Fibroblast of lung (primary cell): Measurements from ENCODE around the gene EHMT1. TPM values are rescaled to one million over a fixed set of nuclear protein-coding genes. Genes with fewer than 3 reads are reported as not detected.

Experiments
- DNase-seq, 2 donors: peaks; one replicate each; pipeline versions ENCODE4 v3.0.0 to v3.0.0-alpha.2; 2010; ENCODE audit warnings: low read depth in 2 of 2
- H2AFZ ChIP-seq: 2 replicates; pipeline ENCODE4 v1.5.1; 2012; ENCODE audit warnings: low read length, control low read depth, inconsistent platforms
- H3K27ac ChIP-seq: 2 replicates; pipeline ENCODE4 v1.5.1; 2011; ENCODE audit warnings: low read length, control low read depth; ENCODE audit not compliant: insufficient read depth
- H3K27me3 ChIP-seq: 2 replicates; pipeline ENCODE4 v1.5.1; 2011; ENCODE audit warnings: mild to moderate bottlenecking, low read length; ENCODE audit not compliant: control insufficient read depth, insufficient read depth
- H3K36me3 ChIP-seq: 2 replicates; pipeline ENCODE4 v1.5.1; 2011; ENCODE audit warnings: low read length; ENCODE audit not compliant: control insufficient read depth, insufficient read depth
- H3K4me1 ChIP-seq: 2 replicates; pipeline ENCODE4 v1.5.1; 2011; ENCODE audit warnings: low read length; ENCODE audit not compliant: control insufficient read depth, insufficient read depth; ENCODE audit errors: extremely low read depth
- H3K4me2 ChIP-seq: 2 replicates; pipeline ENCODE4 v1.5.1; 2011; ENCODE audit warnings: low read length, control low read depth; ENCODE audit not compliant: insufficient read depth; ENCODE audit errors: extremely low read depth
- H3K4me3 ChIP-seq, 4 experiments: fragments of 200-600 bp in 1 of 4; sonication (generic) in 1 of 4; replicated peaks in 1 of 4; 2 replicates each; pipeline ENCODE4 v1.5.1; 2011 to 2016; ENCODE audit warnings: low read length in 4 of 4, low read depth in 3 of 4, mild to moderate bottlenecking in 3 of 4, control low read depth in 2 of 4, inconsistent platforms in 1 of 4, mixed read lengths in 1 of 4; ENCODE audit not compliant: insufficient read depth in 1 of 4; ENCODE audit errors: control extremely low read depth in 1 of 4
- H3K79me2 ChIP-seq: 2 replicates; pipeline ENCODE4 v1.5.1; 2012; ENCODE audit warnings: mild to moderate bottlenecking, low read length, inconsistent platforms; ENCODE audit not compliant: control insufficient read depth, insufficient read depth
- H3K9ac ChIP-seq: 2 replicates; pipeline ENCODE4 v1.5.1; 2011; ENCODE audit warnings: mild to moderate bottlenecking, low read length, control low read depth; ENCODE audit not compliant: insufficient read depth
- H3K9me3 ChIP-seq: 2 replicates; pipeline ENCODE4 v1.5.1; 2012; ENCODE audit warnings: low read depth, low read length; ENCODE audit not compliant: control insufficient read depth, insufficient read depth
- H4K20me1 ChIP-seq: 2 replicates; pipeline ENCODE4 v1.5.1; 2011; ENCODE audit warnings: low read length; ENCODE audit not compliant: control insufficient read depth, insufficient read depth; ENCODE audit errors: extremely low read depth
- CTCF ChIP-seq, 2 donors: IDR thresholded peaks in 1 of 2; conservative IDR thresholded peaks in 1 of 2; 1 replicate in 1 of 2; 2 replicates in 1 of 2; pipeline ENCODE4 v1.5.1; 2011 to 2012; ENCODE audit warnings: low read length in 2 of 2, control low read depth in 1 of 2, inconsistent platforms in 1 of 2, low read depth in 1 of 2, mild to moderate bottlenecking in 1 of 2
- EZH2 ChIP-seq: IDR thresholded peaks from 2 replicates; pipeline ENCODE4 v1.5.1; 2012; ENCODE audit warnings: low read length, control low read depth, mild to moderate bottlenecking; ENCODE audit errors: missing control alignments
- polyA plus RNA-seq, 2 donors: library from polyadenylated mRNA; depleted of rRNA in 1 of 2; stranded (reverse) in 1 of 2; unstranded in 1 of 2; fragments of >200 nt; gene quantifications; 2 replicates each; pipeline ENCODE4 v1.2.1, GENCODE V29; 2011 to 2012; ENCODE audit warnings: missing spikeins in 1 of 2
- total RNA-seq: library from RNA; depleted of rRNA; stranded (reverse); fragments of >200 nt; gene quantifications from 2 replicates; pipeline ENCODE4 v1.2.1, GENCODE V29; 2014

The EHMT1 gene
- total and polyA plus RNA-seq, 2 donors (not counting 1 experiment from before 2014, with no cell fraction given) = 22.4 to 48.6 TPM

DNA sequence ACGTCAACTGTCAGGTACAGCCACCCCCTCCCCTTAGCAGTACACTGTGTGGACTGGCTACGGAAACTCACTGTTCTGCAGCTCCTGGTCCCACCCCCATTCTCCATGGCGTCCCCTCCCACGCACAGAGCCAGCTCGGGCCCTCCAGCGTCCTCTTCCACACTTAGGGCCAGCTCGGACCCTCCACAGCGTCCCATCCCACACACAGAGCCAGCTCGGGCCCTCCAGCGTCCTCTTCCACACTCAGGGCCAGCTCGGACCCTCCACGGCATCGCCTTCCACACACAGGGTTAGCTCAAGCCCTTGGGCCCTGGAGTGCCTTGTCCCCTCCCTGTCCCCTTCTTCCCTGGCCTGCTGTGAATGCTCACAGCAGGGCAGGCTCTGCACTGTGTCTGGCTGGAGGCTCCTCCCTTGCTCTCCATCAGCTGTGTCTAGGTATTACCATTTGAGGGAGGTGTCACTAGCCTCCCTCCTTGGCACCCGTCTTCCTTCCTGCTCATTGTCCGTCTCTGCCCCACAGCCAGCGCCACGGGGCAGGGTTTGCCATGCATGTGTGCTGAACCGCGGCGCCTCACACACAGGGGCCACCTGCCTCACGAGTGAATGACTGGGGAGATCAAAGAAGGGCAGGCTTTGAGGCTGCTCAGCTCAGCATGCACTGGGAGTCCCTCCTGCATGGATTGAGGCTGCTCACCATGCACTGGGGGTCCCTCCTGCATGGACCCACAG is 180.3 kb downstream of the EHMT1 start:
- no peak for DNase-seq
- TF ChIP-seq CTCF (conservative IDR thresholded peaks at IDR 0.05 in 1 of 2, IDR thresholded peaks at IDR 0.05 in 1 of 2; ENCODE audit: low read depth in 1 of 2, low read length in 2 of 2) = no peak
- no peak for TF ChIP-seq EZH2
- Histone ChIP-seq H3K27ac (no peak overlapping the region), H3K9me3 (no peaks in the 10 kb centered on the region), H3K36me3 (peaks cover 21% of the 10 kb centered on the region), H3K4me2 (no peak overlapping the region), H3K9ac (no peak overlapping the region), H3K27me3 (no peaks in the 10 kb centered on the region), H3K4me3 (no peak overlapping the region), H4K20me1 (no peaks in the 10 kb centered on the region), H3K4me1 (no peaks in the 10 kb centered on the region), H3K79me2 (no peaks in the 10 kb centered on the region), H2AFZ (no peak overlapping the region)

DNA sequence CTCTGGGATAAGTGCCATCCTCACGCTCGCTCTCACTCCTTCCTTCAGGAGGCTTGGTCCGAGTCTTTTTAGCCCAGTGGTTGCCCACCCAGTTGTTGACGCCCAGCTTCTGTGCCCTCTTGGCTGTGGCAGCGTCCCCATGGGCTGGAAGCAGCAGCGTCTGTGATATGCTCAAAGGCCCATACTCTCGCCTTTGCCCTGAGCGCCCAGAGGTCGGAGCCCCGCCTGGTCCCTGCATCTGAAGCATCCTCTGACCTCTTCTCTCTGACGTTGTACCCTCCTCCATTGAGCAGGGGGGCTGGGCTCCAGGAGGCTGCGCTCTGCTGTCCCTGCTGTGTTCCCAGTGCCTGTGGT is 180.8 kb downstream of the EHMT1 start:
- Histone ChIP-seq H3K4me2 (no peak overlapping the region), H2AFZ (no peak overlapping the region), H3K9me3 (no peaks in the 10 kb centered on the region), H3K4me1 (no peaks in the 10 kb centered on the region), H4K20me1 (no peaks in the 10 kb centered on the region), H3K9ac (no peak overlapping the region), H3K4me3 (no peak overlapping the region), H3K36me3 (peaks cover 21% of the 10 kb centered on the region), H3K27me3 (no peaks in the 10 kb centered on the region), H3K27ac (no peak overlapping the region), H3K79me2 (no peaks in the 10 kb centered on the region)
- TF ChIP-seq EZH2 (no peak), CTCF (conservative IDR thresholded peaks at IDR 0.05 in 1 of 2, IDR thresholded peaks at IDR 0.05 in 1 of 2; ENCODE audit: low read depth in 1 of 2, low read length in 2 of 2) (no peak)
- DNase-seq = no peak

GRCh38 chr9:137800196-137801022 is 181.6 kb downstream of the EHMT1 start:
- H3K36me3 ChIP-seq = peaks cover 21% of the 10 kb centered on the region

More at GRCh38 chr9:137800196-137801022, 181.6 kb downstream of the EHMT1 start:
- Histone ChIP-seq H4K20me1 (no peaks in the 10 kb centered on the region), H3K9me3 (no peaks in the 10 kb centered on the region), H3K4me2 (no peak overlapping the region), H3K27me3 (no peaks in the 10 kb centered on the region), H2AFZ (no peak overlapping the region), H3K9ac (no peak overlapping the region), H3K4me3 (no peak overlapping the region), H3K27ac (no peak overlapping the region), H3K79me2 (no peaks in the 10 kb centered on the region), H3K4me1 (no peaks in the 10 kb centered on the region)
- DNase-seq = no peak
- TF ChIP-seq EZH2 (no peak), CTCF (conservative IDR thresholded peaks at IDR 0.05 in 1 of 2, IDR thresholded peaks at IDR 0.05 in 1 of 2; ENCODE audit: low read depth in 1 of 2, low read length in 2 of 2) (no peak)
